Dedifferentiated amniotic fluid mesenchymal stem cell (primary cell): Measurements from ENCODE around the gene NRARP.

Source experiments
- DNase-seq: peaks from one replicate; pipeline ENCODE4 v3.0.0-alpha.2; 2016; ENCODE audit errors: extremely low spot score

NRARP gene

GRCh38 chr9:137321726-137322361 lies 19.8 kb upstream of the NRARP start:
- DNase-seq, result no peak

GRCh38 chr9:137320555-137321384 lies 18.7 kb upstream of the NRARP start:
- no peak for DNase-seq

- no peak for DNase-seq
Measured at GRCh38 chr9:137319739-137320551, 17.9 kb upstream of the NRARP start.

- no peak for DNase-seq
Measured at GRCh38 chr9:137319011-137319738, 17.1 kb upstream of the NRARP start.

GRCh38 chr9:137318602-137319001 lies 16.5 kb upstream of the NRARP start:
- DNase-seq, result no peak

GRCh38 chr9:137317718-137318511 lies 15.8 kb upstream of the NRARP start:
- DNase-seq, result no peak

- DNase-seq, result no peak
Measured at GRCh38 chr9:137317021-137317717, 15.1 kb upstream of the NRARP start.

GRCh38 chr9:137316012-137316981 lies 14.2 kb upstream of the NRARP start:
- DNase-seq, result no peak

- no peak for DNase-seq
Measured at GRCh38 chr9:137315581-137316011, 13.5 kb upstream of the NRARP start.

- DNase-seq, result no peak
Measured at GRCh38 chr9:137314561-137315560, 12.8 kb upstream of the NRARP start.

- DNase-seq, result no peak
Measured at GRCh38 chr9:137313956-137314560, 12.0 kb upstream of the NRARP start.

- DNase-seq, result no peak
Measured at GRCh38 chr9:137313326-137313936, 11.4 kb upstream of the NRARP start.

GRCh38 chr9:137312852-137313325 lies 10.8 kb upstream of the NRARP start:
- no peak for DNase-seq

- no peak for DNase-seq
Measured at GRCh38 chr9:137311986-137312851, 10.1 kb upstream of the NRARP start.

- no peak for DNase-seq
Measured at GRCh38 chr9:137311171-137311985, 9.3 kb upstream of the NRARP start.
